HG02798 (cell line): Measurements from ENCODE around the gene FNDC5.

ENCODE experiments used
- ATAC-seq: cut with Tn5 transposase; IDR thresholded peaks from one replicate; pipeline ENCODE4 v1.9.1; 2021; ENCODE audit warnings: mild to moderate bottlenecking; ENCODE audit not compliant: unreplicated experiment, poor library complexity

Gene FNDC5

DNA sequence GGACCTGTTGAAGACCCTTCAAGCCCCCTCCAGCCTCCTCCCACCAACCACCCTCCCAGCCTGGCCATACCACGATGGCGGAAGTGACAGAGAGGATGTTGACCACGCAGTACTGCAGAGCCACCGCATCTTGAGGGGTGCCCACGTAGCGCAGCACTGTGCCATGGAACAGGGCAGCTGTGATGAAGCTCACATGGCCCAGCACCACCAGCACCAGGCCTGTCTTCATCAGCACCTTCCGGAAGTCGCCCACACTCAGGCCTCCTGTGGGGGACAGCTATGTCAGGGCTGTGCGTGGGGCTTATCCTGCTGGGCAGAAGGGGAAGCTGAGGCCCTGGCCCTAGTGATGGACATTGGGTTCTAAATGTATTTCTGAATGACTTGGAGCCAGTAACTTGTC is 27.3 kb upstream of the FNDC5 start:
- no peak for ATAC-seq

DNA sequence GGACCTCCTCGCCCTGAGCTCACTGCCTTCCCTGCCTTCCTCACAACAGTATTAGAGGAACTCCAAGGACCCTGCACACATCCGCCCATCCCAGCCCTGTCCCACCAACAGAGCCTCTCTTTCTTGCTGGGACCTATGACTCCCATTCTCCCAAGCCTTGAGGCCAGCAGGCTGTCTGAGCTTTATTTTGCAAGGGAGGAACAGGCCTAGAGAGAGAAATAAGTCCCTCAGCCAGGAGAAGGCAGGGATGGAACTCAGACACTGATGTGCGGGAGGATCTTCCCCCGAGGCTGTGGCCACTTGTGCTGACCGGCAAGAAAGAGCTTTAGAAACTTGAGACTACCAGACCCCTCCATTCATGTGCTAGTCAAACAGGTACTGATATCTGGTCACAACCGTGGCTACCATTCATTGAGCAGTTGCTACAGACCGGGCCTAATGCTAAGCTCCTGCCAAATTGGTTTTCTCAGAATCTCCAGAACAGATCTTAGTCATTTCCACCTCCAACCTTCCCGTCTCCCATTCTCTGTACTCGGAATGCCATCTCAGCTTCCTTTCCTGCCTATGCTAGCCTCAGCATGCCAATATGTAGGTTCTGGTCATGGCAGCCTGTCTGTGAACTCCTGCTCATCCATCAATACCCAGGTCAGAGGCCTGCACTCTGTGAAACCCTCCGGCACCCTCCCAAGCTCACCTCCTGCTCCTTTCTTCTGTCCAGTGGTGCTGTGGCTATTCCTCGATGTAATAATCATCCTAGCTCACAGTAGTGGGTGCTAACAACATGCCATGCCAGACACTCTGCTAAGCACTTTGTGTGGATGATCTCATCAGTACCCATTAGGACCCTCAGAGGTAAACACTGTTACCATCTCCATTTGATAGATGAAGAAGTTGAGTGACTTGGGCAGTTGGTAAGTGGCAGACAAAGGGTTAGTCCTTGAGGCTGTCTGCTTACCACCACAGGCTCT is 26.7 kb upstream of the FNDC5 start:
- no peak for ATAC-seq

DNA sequence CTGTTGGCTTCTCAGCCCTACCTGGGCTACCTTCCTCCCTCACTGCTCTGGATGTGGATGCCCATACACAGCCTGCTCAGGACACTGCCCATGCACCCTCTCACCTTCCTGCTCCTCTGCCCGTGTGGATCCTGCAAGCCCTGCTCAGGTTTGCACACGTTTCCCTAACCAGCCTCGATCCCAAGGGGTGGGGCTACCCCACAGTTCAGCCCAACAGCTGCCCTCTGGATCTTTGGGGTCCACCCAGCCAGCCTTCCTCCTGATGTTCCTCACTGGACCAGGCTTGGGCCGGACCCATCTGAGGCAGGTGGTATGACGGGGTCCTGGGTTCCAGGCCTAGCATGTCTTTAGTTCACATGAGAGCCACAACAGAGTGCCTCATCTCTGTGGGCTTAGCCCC is 25.7 kb upstream of the FNDC5 start:
- no peak for ATAC-seq

DNA sequence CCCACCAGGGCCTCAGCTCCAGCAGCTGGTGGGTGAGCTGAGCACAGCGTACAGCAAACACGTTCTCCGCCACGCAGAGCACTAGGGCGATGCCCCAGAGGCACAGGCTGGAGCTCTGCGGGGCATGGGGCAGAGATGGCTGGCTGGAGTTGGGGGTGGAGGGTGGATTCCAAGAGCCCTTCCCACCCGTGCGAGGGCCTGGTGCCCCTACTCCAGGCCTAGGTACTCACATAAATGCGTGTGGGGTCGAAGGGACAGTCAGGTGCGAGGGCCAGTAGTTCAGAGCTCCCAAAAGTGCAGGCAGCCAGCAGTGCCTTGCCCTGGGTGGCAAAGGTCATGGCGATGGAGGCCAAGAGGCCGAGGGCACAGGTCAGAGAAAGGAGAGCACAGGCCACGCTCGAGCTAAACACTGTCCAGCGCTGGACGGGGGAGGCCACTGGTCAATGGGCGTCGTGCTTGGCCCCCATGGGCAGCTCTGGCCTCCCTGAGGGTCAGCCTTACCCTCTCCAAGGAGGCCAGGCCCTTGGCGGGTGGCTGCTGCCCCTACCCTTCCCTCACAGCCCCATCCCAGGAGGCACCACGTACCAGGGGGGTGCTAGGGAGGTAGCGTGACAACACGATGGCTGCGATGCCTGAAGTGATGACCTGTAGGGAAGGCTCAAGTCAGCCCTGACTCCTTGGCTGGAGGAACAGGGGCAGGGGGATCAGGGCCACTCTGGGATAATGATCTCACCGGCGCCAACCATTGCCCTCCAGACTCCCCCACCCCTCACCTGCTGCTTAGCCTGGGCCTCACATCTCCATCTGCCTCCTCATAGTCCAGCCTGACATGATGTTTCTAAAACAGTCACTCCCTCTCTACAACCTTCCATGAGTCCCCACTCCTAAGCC is 24.9 kb upstream of the FNDC5 start:
- ATAC-seq = no peak

DNA sequence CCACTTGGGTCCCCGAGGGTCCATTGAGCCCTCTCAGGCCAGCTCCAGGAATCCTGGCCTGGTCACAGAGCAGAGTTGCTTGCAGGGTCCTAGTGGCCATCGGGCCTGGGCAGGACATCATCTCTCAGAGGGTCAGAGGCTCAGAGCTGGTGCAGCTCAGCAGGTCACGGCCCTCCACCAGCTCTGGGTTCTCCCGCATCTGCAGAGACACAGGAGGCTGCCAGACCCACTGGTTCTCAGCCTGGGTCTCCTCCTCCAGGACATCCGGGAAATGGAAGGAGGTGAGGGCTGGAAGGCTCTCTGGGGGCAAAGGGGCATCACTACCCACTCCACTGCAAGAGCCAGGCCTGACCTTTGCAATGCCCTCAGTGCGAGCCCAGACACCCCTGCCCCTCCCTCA is 24.0 kb upstream of the FNDC5 start:
- no peak for ATAC-seq

DNA sequence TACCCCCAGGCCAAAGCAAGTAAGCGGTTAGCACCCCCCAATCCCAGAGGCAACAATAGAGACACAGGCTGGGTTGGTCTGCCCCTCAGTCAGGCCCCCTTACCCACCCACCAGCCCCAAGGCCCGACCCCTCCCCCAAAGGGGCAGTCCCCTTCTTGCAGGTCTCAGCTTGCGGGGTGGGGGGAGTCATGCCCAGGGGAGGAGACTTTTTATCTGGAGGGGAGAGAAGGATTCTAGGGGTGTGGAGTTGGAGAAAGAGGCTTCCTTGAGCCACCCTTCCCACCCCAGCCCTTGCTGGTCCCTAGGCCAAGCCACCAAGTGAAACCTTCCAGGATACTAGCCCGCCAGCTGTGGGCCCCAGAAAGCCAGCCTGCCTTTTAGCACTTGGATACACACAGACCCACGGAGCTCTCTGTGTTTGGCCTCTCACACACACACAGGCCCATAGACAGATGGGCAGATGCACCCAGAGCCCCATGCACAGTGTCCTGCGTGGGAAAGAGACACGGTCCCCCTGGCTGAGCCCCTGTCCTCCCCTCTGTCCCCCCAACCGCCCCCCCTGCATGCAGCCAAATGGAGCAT is 23.4 kb upstream of the FNDC5 start:
- no peak for ATAC-seq

DNA sequence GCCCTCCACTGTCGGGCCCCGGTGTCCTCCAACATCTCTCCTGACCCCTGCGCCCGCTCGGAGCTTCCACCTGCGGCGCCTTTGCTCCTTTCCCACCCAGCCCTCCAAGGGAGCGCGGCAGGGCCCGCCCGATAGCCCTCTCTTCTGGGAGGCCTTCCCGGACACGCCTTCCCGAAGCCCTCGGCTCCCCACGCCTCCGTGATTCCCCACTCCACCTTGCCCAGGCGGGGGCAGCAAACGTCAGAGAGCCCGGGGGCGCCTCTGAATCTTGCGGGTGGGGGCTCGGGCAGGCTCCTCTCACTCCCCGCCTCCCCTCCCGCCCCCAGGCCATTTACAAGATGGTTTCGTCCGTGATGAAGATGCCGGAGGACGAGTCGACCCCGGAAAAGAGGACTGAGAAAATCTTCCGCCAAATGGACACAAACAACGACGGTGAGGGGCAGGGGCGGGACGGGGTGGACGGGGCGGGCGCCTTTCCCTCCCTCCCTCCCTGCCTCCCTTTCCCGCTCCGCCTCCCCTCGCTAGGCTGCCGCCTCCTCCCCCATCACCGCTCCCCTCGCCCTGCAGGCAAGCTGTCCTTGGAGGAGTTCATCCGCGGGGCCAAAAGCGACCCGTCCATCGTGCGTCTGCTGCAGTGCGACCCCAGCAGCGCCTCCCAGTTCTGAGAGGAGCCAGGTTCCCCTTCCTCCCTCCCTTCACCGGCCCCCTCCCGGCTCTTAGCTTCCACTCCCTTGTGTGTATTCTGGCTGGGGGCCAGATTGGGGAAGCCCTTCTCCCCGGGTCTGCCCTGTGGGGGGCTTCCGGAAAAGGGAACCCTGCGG is 22.7 kb upstream of the FNDC5 start:
- no peak for ATAC-seq

DNA sequence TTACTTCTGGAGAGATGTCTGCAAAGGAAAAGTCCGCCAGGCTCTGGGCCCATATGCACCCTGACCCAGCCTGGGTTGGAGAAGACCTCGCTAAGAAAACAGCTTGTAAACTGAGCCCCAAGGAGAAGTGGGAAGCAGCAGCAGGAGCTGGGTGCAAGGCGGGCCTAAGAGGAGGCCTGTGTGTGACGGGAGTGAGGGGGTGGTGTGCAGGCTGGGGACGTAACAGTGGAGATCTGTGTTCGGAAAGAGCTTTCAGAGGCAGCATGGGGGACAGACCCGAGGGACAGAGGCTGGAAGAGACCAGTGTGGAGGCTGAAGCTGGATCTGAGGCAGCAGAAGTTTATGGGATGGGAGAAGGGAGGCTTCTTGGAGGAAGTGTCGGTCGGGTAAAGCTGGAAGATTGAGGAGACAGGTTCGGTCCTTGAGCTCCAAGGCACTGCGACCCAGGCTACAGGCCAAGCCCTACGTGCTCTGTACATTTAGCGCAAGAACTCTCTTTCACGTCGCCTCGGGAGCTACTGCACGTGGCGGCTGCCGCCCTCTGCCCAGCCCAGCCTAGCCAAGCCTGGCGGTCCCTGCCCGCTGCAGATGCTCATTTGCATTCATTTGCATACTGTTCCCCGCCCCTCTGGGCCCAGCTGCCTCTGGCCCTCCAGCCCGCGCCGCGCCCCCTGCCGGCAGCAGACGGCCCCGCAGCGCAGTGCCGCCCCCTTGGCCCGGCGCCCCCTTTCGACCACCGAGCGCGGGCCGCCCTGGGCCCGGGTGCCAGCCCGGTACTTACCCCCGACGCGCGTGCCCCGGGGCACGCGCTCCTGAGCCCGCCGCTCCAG is 21.9 kb upstream of the FNDC5 start:
- ATAC-seq = no peak

DNA sequence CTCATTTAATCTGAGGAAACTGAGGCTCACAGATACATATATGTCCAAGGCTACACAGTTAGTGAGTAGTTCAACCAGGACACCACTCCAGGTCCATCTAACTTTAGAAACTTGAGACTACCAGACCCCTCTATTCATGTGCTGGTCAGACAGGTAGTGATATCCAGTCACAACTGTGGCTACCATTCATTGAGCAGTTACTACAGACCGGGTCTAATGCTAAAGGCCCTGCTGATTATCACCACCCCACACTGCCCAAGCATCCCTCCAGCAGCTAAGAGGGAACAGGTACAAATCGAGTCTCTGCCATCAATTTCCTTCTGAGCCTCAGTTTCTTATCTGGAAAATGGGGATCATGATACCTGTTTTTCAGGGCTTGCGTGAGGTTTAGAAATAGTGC is 20.9 kb upstream of the FNDC5 start:
- ATAC-seq = no peak

DNA sequence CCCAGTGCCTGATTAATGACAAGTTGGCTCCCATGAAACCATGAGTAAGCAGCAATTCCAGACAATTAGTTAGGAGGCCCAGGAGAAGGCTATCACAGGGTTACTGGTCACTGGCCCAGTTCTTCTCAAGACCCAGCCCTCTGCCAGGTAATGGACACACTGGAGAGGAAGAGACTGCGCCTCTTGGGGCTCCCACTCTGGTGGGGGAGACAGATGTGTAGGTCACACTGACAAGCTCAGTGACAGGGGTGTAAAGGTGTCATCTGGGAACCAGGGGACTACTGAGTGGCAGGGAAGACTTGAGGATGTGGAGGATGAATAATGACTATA is 20.5 kb upstream of the FNDC5 start:
- no peak for ATAC-seq

DNA sequence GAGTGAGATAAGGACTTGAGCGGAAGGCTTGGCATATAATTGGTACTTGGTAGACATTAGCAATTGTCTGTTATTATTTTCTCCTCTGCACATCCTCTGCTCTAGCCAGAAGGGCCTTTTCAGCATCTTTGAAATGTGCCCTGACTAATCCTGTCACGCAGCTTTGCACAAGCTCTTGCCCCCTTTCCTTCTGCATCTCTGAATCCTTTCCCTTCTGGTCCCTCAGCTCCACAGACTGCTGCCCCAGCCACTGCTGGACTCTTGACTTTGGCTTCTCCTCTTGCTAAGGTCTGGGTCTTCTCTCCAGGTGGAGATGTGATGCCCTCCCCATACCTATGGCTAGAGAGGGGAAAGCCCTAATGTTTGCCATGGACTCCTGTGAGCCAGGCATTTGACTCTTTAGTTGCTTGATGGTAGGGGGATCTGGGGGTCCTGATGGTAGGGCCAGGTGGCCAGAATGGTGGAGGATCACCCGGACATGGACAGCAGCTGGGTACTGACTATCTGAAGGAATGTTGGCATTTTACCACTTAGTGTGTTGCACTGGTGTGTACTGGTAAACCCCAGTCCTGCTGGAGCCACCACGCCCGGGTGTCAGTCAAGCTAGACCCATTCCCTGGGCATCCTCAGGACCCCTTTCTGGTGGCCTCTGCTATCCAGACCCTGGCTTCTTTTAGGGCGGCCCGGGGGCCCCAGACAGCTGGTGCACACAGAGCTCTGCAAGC is 20.0 kb upstream of the FNDC5 start:
- ATAC-seq = no peak

DNA sequence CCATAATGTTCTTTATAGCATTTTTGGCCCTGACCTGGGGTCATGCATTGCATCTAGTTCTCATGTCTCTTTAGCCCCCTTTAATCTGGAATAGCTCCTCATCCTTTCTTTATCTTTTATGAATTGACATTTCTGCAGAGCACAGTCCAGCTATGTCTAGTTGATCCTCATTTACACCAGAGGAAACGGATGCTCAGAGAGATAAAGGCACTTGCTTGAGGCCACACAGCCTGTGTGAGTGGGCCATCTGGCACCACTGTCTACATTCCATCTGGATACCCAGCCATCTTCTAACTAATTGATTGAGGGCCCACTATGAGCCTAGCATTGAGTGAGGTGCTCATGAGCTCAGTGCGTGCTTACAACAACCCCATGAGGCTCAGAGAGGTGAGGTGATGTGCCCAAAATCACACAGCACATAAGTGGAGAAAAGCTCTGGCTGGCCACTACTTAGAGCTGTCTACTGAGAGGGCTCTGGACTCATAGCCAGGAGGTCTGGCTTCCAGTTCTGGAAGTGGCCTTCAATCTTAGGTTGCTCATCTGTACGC is 19.1 kb upstream of the FNDC5 start:
- no peak for ATAC-seq

DNA sequence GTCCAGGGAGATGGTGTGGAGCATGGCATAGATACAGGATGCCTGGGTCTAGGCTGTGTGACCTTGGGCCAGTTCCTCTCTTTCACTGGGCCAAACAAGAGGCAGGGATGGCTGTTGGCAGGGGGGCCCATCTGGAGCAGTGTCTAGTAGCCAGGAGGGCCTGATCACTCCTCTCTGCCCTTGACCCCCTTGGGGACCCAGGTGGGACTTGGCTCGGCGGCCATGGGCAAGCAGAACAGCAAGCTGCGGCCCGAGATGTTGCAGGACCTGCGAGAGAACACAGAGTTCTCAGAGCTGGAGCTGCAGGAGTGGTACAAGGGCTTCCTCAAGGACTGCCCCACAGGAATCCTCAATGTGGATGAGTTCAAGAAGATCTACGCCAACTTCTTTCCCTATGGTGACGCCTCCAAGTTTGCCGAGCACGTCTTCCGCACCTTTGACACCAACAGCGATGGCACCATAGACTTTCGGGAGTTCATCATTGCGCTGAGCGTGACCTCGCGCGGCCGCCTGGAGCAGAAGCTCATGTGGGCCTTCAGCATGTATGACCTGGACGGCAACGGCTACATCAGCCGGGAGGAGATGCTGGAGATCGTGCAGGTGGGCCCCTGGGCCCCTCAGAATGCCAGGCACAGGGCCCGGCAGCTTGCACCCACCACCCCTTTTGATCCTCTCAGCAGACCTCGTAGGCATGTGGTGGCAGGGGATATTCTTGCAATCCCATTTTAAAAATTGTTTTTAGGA is 18.1 kb upstream of the FNDC5 start:
- ATAC-seq = no peak

DNA sequence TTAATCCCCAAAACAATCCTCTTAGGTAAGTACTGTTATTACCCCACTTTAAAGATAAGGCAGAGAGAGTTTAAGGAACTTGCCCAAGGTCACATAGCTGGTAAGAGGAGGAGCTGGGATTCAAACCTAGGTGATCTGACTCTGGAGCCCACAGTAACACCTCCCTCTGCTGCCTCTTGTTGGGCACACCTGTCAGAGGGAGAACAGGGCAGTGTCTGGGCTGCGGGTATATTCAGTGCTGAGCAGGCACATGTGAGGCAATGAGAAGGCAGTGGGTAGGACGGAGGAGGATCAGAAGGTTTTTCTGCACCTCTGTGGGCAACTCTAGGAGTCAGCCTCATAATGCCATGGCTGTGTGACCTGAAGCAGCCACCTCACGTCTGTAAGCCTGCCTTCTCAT is 17.4 kb upstream of the FNDC5 start:
- no peak for ATAC-seq

DNA sequence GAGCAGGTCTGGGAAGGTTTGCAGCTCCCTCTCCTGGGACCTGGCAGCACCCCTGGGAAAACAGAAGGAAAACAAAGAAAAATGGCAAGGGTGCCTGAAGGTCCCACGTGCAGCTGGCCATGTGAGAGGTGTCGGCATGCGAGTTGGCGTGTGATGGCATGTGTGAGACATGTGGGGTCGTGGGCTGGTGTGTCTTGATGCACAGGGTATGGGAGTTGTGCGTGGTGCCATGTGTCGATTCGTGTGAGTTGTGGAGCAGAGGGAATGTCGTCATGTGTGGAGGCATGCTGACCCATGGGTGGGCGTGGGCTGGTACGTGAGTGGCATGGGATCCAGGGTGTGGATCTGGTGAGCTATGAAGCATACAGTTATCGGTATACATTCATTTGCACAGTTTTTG is 16.9 kb upstream of the FNDC5 start:
- ATAC-seq = no peak

DNA sequence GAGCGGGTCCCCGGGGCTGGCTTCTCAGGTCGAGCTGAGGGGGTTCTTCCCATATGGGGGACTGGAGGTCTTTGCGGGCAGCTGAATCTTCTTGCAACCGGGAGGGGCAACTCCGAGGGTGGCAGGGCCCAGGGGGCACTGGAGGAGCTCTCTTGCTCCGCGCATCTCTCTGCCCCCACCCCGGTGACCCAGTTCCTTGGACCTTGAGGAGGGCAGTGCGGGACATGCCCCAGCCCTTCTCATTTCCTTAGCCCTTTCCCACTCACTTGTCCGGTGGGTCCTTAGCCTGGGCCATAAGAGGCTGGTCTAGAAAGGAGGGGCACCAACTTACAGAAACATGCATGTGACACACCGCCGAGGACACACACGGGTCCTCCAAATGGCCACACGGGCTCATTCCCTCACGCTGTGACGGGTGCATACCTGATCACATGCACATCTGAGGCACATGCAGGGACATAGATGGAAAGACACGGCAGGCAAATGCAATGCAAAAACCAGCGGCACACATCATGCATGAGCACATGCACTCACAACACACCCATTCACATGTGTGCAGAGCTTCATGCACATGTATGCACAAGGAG is 16.2 kb upstream of the FNDC5 start:
- ATAC-seq = no peak

DNA sequence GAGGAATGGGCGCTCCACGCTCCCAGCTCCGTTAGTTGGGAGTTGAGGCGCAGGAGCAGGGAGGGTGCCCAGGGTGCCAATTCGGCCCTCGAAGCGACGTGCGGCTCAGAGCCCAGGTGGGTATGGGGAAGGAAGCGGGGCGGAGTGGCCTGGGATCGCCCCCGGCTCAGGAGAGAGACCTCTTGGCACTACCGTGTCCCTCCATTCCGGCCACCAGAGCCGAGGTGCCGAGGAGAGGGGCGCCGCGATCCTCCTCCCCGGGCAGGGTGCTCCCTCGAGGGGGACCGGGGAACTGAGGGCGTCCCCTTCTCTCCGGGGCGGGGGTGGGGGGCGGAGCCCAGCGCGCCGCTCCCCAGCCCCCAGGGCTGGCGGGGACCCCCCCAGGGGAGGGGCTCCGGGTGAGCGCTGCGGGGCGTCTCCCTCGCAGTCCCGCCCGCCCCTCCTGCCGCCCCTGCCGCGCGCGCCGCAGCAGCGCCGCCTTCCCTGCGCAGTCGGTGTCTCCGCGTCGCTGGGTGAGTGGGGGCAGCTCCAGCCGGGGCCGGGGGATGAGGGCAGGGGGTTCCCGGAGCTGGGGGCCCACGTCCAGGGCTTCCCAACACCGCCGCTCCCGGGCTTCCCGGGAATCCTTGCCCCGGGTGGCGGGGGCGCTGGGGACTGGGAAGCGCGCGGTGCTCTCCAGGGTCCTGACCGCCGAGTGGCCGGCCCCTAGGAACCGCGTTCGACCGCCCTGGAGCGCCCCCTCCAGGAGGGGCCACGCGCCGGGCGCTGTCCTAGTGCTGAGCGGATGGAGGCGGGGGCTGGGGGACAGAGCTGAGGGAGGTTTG is 15.5 kb upstream of the FNDC5 start, which contains the start of gene HPCA:
HPCA (plus strand) TSS at position 488 of the 824 bp plus-strand sequence. CDS start 2,408 bp downstream, outside the sequence.
- ATAC-seq = no peak
